GM18873 (cell line): ENCODE data around the gene CLEC18B.
"Not testable (repeated sequence)": the region's sequence is repeated elsewhere in the genome, so short reads cannot be mapped to it uniquely, and the experiment has no call there.

ENCODE experiments used
- ATAC-seq: cut with Tn5 transposase; IDR thresholded peaks from one replicate; pipeline ENCODE4 v1.9.1; 2021; ENCODE audit warnings: mild to moderate bottlenecking, moderate library complexity, moderate number of reproducible peaks; ENCODE audit not compliant: unreplicated experiment, low FRiP score

Gene CLEC18B

DNA sequence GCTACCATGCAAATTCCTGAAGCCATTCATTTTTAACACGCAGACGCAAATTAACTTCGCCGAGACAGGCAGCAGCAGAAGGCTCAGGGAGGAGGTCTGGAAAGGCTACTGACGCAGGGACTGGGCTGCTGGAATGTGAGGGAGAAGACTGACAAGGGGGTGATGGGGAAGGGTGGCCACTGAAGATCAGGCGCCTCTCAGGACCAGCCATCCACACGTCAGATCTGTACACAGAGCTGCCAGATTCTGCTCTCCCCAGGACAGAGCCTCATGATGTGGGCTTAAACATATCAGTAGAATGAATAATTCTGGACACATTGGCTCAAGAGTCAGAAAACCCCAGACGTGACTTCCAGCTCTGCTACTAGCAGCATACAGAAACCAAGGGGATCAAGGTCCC lies 25.6 kb upstream of the CLEC18B start:
- ATAC-seq: no peak

DNA sequence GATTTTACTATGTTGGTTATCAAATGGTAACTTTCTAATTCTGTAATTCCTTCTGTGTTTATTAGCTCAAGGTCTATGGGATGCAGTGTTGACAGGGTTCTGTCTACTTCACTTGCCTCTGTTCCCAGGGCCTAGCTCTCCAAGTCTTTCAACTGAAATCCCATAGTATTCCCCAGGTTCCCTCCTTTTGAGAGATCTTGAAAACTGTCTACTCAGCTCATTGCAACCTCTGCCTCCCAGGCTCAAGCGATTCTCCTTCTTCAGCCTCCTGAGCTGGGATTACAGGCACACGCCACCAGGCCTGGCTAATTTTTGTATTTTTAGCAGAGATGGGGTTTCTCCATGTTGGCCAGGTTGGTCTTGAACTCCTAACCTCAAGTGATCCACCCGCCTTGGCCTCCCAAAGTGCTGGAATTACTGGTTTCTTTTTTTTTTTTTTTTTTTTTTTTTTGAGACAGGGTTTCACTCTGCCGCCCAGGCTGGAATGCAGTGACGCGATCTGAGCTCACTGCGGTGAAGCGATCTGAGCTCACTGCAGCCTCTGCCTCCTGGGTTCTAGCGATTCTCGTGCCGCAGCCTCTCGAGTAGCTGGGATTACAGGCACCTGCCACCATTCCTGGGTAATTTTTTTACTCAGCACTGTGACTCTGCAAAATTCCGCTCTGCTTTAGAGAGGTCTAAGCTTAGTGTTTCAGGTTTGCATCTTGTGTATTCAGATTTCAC lies 22.5 kb upstream of the CLEC18B start:
- not testable (repeated sequence) for ATAC-seq

DNA sequence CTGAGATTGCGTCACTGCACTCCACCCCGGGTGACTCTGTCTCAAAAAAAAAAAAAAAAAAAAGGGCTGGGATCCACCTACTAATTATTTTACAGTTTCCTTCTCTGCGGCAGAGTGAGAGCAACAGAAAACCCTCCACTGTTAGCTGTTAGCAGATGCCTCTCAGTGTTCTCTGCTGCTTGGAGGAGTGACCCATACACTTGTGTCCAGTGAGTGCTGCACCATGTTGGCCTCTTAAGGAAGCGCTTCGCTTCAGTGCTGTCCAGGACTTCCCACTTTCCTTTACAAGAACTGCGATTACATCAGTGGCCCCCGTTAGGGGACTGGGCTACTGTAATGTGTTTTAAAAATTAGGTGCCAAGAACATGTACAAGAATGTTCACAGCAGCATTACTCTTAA lies 18.4 kb upstream of the CLEC18B start:
- ATAC-seq: no peak

DNA sequence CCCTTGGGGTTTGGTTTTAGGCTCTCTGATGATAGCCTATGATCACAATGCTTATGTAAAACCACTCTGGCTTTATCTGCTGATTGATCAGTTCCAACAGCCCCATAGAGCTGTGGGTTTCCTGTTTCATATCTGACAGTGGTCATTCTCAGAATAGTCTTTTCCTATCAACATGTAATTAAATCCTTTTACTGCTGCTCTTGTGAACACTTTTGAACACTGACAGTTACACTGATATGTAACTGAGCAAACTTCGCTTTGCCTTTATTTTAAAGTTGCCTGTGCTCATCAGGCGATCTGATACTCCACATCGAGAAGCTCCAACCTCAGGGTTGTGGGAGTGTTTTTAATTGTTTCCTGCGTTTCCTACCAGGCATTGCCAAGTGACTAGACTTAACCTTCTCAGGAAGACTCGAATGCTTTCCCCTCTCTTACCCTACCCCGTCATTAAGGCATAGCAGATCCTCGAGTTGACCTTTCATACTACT lies 17.3 kb upstream of the CLEC18B start:
- ATAC-seq: no peak

DNA sequence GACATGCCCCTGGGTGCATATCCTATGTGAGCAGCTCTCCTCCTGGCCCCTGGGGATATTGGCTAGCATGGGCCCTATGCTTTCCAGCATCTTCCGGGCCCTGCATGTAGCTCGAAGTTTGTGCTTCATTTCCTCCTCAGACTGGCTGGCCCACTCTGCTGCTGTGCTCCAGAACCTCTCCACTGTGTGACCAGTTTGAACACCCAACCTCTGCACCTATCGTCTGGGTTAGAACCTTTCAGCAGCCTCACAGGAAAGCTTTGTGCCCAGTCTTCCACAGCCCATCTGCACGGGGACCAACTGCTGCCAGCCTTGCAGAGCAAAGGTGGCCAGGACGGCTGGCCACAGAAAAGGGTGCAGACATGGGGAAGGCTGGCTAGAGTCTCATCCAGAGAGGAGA lies 10.2 kb upstream of the CLEC18B start:
- ATAC-seq: no peak

DNA sequence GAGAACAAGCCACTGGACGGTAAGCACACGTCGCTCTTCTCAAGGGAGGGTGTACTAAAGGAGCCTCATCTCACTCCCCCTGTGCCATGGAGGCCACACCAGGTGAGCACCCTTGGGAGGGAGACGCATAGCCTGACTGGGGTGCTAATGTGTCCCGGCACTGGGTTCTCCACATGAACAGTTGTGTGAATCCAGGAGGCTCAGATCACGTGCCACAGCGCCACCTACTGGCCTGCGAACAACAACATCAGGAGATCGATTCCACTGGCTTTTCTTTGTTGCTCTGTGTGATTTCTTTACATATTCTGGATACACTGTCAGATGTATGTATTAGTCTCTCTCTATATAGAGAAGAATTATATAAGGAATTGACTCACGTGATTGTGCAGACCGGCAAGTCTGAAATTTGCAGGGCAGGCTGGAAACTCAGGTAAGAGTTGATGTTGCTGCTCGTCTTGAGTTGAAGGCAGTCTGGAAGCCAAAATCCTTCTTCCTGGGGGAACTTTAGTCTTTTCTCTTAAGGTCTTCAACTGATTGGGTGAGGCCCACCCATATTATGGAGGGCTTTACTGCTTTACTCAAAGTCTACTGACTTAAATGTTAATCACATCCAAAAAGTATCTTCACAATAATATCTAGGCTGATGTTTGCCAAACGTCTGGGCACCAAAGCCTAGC lies 8.9 kb upstream of the CLEC18B start:
- peak; percentile 71 for ATAC-seq

DNA sequence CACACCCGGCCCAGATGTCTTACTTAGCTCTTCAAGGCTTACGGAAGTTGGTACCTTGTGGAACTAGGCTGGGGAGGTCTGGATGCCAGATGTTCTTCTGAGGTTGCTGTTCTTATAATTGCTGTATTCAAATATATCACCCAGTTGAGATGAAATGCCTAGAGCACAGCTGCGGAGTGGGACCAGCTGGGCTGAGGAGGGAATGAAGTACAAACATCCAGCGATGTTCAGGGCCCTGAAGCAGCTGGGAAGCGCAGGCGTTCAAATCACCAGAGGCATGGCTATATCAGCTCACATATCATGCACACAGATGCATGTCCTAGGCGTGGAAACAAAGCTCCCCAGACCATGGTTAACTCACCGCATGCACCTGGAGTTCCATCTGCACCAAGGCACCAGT lies 7.2 kb upstream of the CLEC18B start:
- not testable (repeated sequence) for ATAC-seq

DNA sequence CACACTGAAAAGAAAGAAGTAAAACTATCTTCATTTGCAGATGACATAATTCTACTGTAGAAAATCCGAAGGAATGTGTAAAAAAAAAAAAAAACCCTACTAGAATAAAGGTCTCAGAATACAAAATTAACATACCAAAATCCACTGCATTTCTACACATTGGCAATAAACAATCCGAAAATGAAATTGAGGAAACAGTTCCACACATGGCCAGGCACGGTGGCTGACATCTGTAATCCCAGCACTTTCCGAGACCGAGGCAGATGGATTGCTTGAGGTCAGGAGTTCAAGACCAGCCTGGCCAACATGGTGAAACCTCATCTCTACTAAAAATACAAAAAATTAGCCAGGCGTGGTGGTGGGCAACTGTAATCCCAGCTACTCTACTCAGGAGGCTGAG lies 4.5 kb upstream of the CLEC18B start:
- ATAC-seq: not testable (repeated sequence)

DNA sequence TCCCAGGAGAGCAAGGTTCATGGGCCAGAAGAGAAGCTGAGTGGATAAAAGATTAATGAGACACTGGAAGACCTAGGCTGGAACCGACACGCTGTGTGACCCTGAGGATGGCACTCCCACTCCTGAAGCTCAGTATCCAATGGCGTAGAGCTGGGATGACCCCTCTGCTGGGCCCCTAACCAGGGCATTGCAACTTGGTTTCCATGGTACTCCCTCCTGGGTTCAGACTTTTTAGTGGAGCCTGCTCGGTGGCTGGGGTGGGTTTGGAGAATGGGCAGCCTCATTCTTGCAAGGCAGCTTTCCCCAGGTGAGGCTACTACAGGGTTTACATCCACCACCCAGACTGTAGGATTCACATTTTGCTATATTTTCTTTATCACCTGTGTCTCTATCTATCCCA lies 2.4 kb upstream of the CLEC18B start:
- not testable (repeated sequence) for ATAC-seq

DNA sequence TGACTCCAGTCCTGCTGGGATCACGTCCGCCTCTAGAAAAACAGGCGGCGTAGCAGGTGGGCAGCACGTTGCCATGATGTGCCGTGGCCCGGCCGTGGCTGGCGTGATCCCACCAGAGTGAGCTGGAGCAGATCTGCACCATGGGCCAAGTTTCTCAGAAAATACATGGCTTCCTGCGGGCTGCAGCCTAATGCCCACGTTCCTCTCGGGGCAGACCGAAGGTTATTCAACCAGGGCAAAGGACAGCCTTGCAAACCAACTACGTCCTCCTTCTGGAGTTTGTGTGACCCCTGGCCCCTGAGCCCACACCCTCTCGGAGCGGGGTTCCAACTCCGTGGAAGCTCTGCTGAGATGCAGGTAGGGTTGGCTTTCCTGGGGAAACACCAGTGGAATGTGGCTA lies 808 bp upstream of the CLEC18B start:
- ATAC-seq: not testable (repeated sequence)

DNA sequence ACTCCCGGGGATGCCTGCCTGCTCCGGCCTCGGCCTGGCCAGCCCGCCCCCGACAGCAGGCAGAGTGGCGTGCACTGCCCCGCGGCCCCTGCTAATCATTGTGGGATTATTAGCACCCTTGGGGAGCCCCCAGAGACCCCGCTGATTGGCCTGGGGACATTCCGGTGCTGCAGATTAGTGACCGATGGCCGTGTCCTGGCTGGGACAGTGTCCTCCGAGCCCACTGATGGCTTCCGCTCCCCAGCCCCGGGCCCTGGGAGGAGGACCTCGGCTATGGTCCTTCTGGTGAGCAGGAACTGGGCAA lies 156 bp upstream of the CLEC18B start:
- not testable (repeated sequence) for ATAC-seq

DNA sequence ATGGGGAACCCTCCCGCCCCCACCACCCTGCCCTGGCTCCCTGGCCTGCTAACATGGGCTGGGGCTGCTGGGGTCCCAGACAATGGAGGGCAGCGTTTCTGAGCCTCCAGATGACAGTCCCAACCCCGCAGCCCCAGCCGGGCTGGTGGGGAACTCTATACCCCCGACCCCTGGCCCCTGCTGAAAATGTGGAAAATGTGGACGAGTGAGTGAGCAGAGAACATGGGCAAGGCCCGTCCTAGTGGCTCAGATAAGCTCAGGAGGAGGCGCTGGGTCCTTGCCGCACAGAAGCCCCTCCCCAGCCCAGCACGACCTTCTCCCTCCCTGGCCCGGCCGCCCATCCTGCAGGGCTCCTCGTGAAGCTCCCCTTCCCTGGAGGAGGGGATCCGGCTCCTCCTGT lies 1.5 kb downstream of the CLEC18B start:
- not testable (repeated sequence) for ATAC-seq

DNA sequence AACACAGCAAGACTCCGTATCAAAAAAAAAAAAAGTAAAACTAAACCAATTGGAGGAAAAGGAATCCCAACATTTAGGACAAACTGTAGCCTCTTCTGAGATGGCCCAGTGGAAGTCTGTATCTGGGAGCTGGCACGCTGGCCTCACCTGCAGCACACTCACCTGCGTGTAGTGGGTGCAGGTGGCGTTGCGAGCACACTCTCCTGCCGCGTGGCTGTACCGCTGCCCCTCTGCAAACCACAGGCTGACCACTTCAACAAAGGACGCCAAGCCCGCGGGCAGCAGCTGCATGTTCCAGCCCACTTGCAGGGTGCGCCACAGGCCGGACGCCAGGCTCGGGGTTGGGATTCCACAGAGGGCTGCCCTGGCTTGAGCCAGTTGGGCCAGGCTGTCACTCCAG lies 3.4 kb downstream of the CLEC18B start:
- ATAC-seq: not testable (repeated sequence)

DNA sequence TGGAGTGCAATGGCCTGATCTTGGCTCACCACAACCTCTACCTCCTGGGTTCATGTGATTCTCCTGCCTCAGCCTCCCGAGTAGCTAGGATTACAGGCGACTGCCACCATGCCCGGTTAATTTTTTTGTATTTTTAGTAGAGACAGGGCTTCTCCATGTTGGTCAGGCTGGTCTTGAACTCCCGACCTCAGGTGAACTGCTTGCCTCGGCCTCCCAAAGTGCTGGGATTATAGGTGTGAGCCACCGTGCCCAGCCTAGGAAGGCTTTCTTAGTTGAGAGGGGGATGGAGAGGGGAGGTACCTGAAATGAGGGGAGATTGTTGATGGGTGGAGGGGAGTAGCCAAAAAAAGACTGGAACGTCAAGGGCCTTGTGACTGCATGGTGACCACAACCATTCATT lies 7.4 kb downstream of the CLEC18B start:
- not testable (repeated sequence) for ATAC-seq

DNA sequence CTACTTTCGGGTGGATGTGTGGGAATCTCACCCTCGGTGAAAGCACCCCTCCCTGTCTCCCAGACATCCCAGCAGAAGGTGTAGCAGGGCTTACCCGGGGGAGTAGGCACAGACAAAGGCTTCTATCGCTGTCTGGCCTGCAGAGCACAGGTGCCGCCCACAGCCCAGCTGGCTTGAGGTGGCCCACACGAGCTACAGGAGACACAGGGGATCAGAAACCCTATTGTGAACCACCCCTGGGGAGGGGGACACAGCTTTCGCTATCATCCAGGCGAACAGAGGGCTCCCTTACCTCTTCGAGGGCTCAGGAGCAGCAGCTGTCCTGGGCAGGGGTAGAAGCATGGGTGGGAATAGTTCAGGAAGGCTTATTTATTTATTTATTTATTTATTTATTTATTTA lies 7.8 kb downstream of the CLEC18B start:
- ATAC-seq: not testable (repeated sequence)

DNA sequence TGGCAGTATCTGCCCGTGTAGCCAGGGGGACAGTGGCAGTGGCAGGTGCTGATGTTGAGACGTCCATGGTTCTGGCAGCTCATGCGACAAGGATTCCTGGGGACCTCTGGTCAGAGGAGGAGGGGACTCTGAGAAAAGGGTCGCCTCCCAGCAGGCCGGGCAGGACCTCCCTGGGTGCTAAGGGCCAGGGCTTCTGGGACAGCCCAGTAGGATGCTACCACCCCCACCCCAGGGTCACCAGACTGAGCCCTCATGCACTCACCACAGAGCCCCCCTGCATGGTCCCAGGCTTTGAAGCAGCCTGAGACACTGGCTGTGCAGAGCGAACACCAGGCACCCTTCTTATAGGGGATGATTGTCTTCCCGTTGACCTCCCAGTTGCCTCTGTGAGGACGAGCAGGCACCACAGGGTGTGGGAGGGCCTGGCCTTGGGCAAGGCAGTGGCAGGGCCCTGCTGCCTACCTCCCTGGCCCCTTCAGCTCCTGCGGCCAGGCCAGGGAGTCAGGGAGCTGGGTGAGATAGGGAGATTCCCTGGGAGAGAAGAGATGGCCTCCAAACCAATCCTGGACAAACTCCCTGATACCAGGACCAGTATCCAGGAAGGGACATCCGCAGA lies 8.4 kb downstream of the CLEC18B start:
- ATAC-seq: not testable (repeated sequence)

DNA sequence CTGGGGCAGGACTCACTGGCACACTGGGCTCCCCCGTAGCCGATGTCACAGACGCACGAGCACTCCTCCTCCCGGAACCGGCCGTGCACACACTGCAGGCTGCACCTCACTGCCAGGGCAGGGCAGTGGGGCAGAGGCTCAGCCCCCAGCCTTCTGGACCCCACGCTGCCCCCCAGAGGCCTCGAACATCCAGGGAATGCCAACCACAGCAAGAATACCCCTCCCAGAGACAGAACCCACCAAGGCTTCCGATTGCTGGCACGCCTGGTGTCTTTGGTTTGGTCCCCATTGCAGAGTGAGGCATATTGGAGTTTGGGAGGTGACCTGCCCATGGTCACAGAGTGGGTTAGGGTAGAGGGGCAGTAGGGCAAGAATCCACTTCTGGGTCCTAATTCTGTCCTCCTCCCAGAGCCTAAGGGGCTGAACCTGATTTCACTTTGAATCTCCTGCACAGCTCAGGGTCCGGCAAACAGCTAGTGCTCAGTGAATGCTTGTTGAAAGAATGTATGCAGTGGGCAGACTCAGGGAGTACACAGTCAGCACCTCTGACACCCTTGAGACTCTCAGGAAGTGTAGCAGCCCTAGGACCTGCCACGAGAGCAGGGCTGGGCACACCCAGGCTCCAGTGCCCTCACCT lies 9.0 kb downstream of the CLEC18B start:
- not testable (repeated sequence) for ATAC-seq

DNA sequence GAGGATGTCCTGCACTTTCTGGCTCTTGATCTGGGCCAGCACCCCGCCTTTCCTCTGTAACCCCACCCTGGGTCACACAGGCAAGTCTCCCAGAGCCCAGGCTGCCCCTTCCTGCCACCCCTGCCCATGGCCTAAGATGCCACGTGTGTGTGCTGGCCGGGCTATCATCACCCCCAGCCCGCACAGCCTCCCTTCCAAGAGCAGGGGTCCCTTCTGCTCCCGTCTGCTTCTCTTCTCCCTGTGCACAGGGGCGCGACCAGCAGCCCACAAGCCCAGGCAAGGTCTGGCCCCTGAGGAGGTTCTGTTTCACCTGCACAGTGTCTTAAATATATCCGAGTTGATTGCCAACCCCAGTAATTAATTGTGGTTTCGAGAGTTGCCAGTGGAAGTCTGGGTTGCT lies 10.3 kb downstream of the CLEC18B start:
- not testable (repeated sequence) for ATAC-seq

DNA sequence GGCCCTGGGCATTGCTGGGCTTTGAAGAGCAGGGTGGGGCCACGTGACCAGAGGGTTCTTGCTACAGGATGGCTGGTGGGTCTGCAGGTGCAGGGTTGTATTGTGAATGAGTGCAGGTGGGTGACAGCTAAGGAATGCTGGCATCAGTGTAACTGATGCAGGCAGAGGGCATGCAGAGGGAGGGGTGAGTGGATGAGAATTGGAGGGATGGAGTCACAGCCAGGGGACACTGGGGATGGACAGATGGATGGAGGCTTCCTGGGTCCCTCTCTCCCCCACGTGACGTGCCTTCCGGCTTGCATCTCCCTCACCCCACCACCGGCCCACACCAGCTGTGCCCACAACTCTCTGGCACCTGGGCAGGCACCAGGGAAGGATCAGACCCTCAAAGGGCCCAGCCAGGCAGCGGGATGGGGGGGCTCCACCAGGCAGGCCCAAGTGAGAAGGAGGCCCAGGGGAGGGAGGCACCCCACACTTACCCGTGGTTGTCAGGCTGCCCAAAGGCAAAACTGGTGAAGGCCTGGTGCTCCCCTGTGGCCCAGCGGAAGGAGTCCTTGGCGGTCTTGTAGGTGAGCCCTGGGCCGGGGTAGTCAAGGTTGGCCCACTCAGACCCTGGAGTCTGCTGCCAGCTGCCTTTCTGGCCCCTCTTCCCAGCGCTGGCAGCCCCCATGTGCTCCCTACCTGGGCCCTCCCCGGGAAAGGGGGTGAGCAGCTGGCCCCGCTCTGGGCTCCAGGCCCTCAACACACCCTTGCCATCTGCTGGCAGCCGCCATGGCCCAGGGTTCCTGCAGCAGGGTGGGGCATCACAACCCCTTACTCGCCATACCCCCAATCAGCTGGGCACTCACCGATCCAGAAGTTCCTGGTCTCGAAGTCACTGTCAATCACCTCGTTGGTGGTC lies 11.0 kb downstream of the CLEC18B start:
- not testable (repeated sequence) for ATAC-seq
